Suprapubic skin (tissue), 4 donors: Measurements from ENCODE around the gene CDKN2A. TPM values are rescaled to one million over a fixed set of nuclear protein-coding genes. Genes with fewer than 3 reads are reported as not detected.

Experiments
- DNase-seq, 2 donors: peaks; one replicate each; pipeline ENCODE4 v3.0.0-alpha.2; 2019; ENCODE audit warnings: low spot score in 2 of 2
- H3K27ac ChIP-seq: fragments of 200-600 bp; sonication (generic); one replicate; pipeline ENCODE4 v1.5.1; 2019
- H3K27me3 ChIP-seq: fragments of 200-600 bp; sonication (generic); one replicate; pipeline ENCODE4 v1.5.1; 2019
- H3K36me3 ChIP-seq: fragments of 200-600 bp; sonication (generic); one replicate; pipeline ENCODE4 v1.5.1; 2019
- H3K4me1 ChIP-seq: fragments of 200-600 bp; sonication (generic); one replicate; pipeline ENCODE4 v1.5.1; 2019
- H3K4me3 ChIP-seq: fragments of 200-600 bp; sonication (generic); one replicate; pipeline ENCODE4 v1.5.1; 2019; ENCODE audit warnings: mild to moderate bottlenecking
- H3K9me3 ChIP-seq: fragments of 200-600 bp; sonication (generic); one replicate; pipeline ENCODE4 v1.5.1; 2019
- EP300 ChIP-seq: sonication (generic); formaldehyde crosslinking; IDR thresholded peaks from one replicate; pipeline ENCODE4 v1.6.1; 2017; ENCODE audit warnings: antibody characterized with exemption
- POLR2A ChIP-seq, 2 donors: fragments of 450-650 bp; IDR thresholded peaks; one replicate each; pipeline ENCODE4 v1.6.1; 2017; ENCODE audit warnings: antibody characterized with exemption in 2 of 2, mild to moderate bottlenecking in 2 of 2, moderate library complexity in 2 of 2
- POLR2AphosphoS5 ChIP-seq, 3 donors: sonication (generic); formaldehyde crosslinking; IDR thresholded peaks; one replicate each; pipeline ENCODE4 v1.6.1; 2017; ENCODE audit warnings: antibody characterized with exemption in 3 of 3
- WGBS: methylation state at CpG from one replicate; pipeline ENCODE4 v1.1.5; 2018; 5-methylcytosine and 5-hydroxymethylcytosine counted together
- total RNA-seq, 4 donors: library from RNA; depleted of rRNA; stranded (reverse); fragments of >200 nt; gene quantifications; one replicate each; pipeline ENCODE4 v1.1.0, GENCODE V29; 2016
- TF ChIP-seq, protein P1 (sequence below), 2 donors: fragments of 200-600 bp in 1 of 2; fragments of 450-650 bp in 1 of 2; sonication (generic) in 1 of 2; IDR thresholded peaks; one replicate each; pipeline ENCODE4 v1.5.1; 2016 to 2019; ENCODE audit warnings: antibody characterized with exemption in 2 of 2, mild to moderate bottlenecking in 1 of 2, moderate library complexity in 1 of 2

The CDKN2A gene
- total RNA-seq, 4 donors from 2014 or later = 2.0 to 3.4 TPM; not detected in 2

- TF ChIP-seq, protein P1, sequence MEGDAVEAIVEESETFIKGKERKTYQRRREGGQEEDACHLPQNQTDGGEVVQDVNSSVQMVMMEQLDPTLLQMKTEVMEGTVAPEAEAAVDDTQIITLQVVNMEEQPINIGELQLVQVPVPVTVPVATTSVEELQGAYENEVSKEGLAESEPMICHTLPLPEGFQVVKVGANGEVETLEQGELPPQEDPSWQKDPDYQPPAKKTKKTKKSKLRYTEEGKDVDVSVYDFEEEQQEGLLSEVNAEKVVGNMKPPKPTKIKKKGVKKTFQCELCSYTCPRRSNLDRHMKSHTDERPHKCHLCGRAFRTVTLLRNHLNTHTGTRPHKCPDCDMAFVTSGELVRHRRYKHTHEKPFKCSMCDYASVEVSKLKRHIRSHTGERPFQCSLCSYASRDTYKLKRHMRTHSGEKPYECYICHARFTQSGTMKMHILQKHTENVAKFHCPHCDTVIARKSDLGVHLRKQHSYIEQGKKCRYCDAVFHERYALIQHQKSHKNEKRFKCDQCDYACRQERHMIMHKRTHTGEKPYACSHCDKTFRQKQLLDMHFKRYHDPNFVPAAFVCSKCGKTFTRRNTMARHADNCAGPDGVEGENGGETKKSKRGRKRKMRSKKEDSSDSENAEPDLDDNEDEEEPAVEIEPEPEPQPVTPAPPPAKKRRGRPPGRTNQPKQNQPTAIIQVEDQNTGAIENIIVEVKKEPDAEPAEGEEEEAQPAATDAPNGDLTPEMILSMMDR (IDR thresholded peaks at IDR 0.05) = peak; percentile 12 to 19
- TF ChIP-seq POLR2A (IDR thresholded peaks at IDR 0.05) = no peak
- peak overlapping the region; percentile 70 for H3K27ac ChIP-seq
- no peak for DNase-seq
- no peaks in the 10 kb centered on the region for H3K36me3 ChIP-seq
- no peaks in the 10 kb centered on the region for H3K27me3 ChIP-seq
- peaks cover 73% of the 10 kb centered on the region for H3K4me1 ChIP-seq
- WGBS = 18% methylated on average over 2 of the region's 2 CpGs
- no peaks in the 10 kb centered on the region for H3K9me3 ChIP-seq
- H3K4me3 ChIP-seq = no peak overlapping the region
Measured at GRCh38 chr9:22037954-22038690, 43.9 kb upstream of the CDKN2A start.

DNA sequence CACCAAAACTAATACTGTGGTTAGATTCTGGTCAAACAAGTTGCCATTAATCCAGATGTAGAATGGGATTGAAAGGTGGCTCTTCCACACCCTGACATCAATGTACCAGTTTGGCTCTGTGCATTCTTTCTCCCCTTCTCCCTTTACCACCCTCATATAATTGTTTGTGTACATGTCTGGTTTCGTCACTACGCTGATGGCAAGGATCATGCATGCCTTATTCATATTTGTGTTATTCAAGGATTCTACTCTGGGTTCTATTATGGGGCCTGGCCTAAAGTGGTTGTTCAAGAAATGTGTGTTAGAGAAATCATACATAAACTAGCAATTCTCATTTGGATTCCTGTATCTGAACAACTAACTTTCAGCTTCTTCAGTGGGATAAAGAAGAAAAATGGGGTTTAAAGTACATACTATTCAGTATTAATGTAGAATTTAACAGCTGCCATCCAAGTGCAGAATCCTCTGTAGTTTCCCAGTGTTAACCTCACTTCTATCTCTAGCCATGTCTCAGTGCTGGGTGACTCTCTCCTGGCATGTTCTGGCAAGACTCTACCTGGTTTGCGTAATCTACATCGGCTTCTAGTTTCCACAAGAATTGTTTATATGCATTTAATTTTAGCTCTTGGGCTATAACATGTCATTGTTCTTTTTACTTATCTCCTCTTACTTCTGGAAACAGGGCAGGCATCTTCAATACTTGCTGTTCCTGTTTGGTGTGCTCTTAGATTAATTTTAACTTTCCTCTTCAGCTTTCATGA is 42.9 kb upstream of the CDKN2A start:
- H3K27me3 ChIP-seq = no peaks in the 10 kb centered on the region
- no peak for DNase-seq
- H3K9me3 ChIP-seq = no peaks in the 10 kb centered on the region
- TF ChIP-seq POLR2AphosphoS5 (IDR thresholded peaks at IDR 0.05) = peak in 1 of 3 donors; percentile 60
- TF ChIP-seq EP300 = no peak
- TF ChIP-seq, protein P1 (IDR thresholded peaks at IDR 0.05) = no peak
- no peak overlapping the region for H3K4me3 ChIP-seq
- H3K27ac ChIP-seq = peak overlapping the region; percentile 70
- peaks cover 73% of the 10 kb centered on the region for H3K4me1 ChIP-seq
- no peaks in the 10 kb centered on the region for H3K36me3 ChIP-seq
- 49% methylated on average over 4 of the region's 4 CpGs for WGBS

DNA sequence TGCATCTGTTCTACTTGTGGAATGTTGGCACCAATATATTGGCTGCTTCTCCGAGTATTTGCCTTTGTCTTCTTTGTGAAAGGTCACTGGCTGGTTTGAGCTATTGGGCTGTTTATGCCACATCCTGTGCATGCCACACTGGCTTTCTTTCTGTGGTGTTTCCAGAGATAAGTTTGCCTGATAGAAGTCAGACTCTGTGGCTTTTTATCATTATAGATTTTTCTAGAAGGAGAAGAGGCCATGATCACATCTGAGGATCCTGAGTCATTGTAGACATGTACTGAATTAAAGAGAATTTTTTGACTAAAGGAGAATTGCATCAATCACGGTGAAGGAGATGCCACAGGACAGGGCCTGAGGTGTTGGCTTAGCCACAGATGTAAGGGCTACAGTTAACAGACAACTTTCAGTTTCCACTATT is 41.4 kb upstream of the CDKN2A start:
- TF ChIP-seq POLR2AphosphoS5 (IDR thresholded peaks at IDR 0.05) (no peak), POLR2A (IDR thresholded peaks at IDR 0.05) (no peak), EP300 (no peak)
- TF ChIP-seq, protein P1 (IDR thresholded peaks at IDR 0.05) = no peak
- Histone ChIP-seq H3K36me3 (no peaks in the 10 kb centered on the region), H3K27ac (no peak overlapping the region), H3K27me3 (no peaks in the 10 kb centered on the region), H3K4me3 (no peak overlapping the region), H3K4me1 (peaks cover 62% of the 10 kb centered on the region), H3K9me3 (no peaks in the 10 kb centered on the region)
- DNase-seq = no peak
- 71% methylated on average over 2 of the region's 2 CpGs for WGBS

- no peak for DNase-seq
- H3K9me3 ChIP-seq = no peaks in the 10 kb centered on the region
- peaks cover 44% of the 10 kb centered on the region for H3K4me1 ChIP-seq
- WGBS = 68% methylated on average over 8 of the region's 8 CpGs
- no peaks in the 10 kb centered on the region for H3K36me3 ChIP-seq
- no peak overlapping the region for H3K27ac ChIP-seq
- TF ChIP-seq POLR2AphosphoS5 (IDR thresholded peaks at IDR 0.05) = no peak
- TF ChIP-seq POLR2A (IDR thresholded peaks at IDR 0.05) = no peak
- TF ChIP-seq, protein P1 (IDR thresholded peaks at IDR 0.05) = no peak
- no peak for TF ChIP-seq EP300
- H3K27me3 ChIP-seq = no peaks in the 10 kb centered on the region
- H3K4me3 ChIP-seq = no peak overlapping the region
Measured at GRCh38 chr9:22033012-22033630, 38.9 kb upstream of the CDKN2A start.
